Mesothelial cell of epicardium (in vitro differentiated cells): ENCODE results near the gene MYZAP. TPM values are rescaled to one million over a fixed set of nuclear protein-coding genes. Genes with fewer than 3 reads are reported as not detected.

Source experiments
- DNase-seq, 2 experiments: peaks; one replicate each; pipeline ENCODE4 v3.0.0; 2021; ENCODE audit warnings: low spot score in 2 of 2; ENCODE audit not compliant: unreplicated experiment in 2 of 2
- H3K27ac Mint-ChIP-seq: 2 replicates; pipeline ENCODE4 v1.8.0; 2021; ENCODE audit warnings: mixed read lengths
- H3K27me3 Mint-ChIP-seq: 2 replicates; pipeline ENCODE4 v1.8.0; 2021; ENCODE audit warnings: low read depth, mixed read lengths
- H3K36me3 Mint-ChIP-seq: 2 replicates; pipeline ENCODE4 v1.8.0; 2021; ENCODE audit warnings: mixed read lengths
- H3K4me1 Mint-ChIP-seq: 2 replicates; pipeline ENCODE4 v1.8.0; 2021; ENCODE audit warnings: mixed read lengths
- H3K4me3 Mint-ChIP-seq: 2 replicates; pipeline ENCODE4 v1.8.0; 2021; ENCODE audit warnings: mild to moderate bottlenecking, moderate library complexity, mixed read lengths
- H3K9me3 Mint-ChIP-seq: 2 replicates; pipeline ENCODE4 v1.8.0; 2021; ENCODE audit warnings: mixed read lengths
- total RNA-seq: library from RNA; stranded (reverse); gene quantifications from 3 replicates; pipeline ENCODE4 v1.2.1, GENCODE V29; 2021
- TF ChIP-seq, protein P1 (sequence below): fragments of 200-600 bp; sonication (generic); IDR thresholded peaks from one replicate; pipeline ENCODE4 v1.5.0; 2021; ENCODE audit warnings: antibody characterized with exemption; ENCODE audit not compliant: unreplicated experiment

The MYZAP gene
- total RNA-seq, 1 donor from 2014 or later: 3.3 TPM

DNA sequence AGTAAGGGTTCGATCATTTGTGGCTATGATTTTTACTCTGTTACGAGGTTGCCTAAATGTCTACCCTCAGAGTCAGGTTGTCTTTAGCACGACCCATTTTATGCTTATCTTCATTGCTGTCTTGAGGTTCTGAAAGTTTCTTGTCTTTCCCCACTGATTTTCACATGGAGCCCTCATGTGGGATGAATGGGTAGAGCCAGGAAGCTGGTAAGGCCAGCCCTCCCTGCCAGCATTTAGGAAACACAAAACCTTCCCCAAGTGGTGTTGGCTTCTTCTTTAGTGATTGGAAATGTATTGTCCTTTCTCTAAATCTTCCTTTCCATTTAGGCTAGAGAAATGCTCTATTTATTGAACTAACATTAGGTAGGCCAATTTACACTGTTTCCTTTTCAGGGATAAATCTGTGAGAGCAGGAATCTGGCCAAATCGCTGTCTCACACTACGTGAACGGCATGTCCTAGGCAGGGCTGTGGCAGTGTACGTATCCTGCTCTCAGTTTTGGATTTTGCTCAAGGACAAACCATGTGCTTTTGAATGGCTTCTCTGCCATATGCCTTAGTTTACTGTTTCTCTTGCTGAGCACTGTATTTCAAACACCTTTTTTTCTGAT is 43.7 kb downstream of the MYZAP start:
- H3K4me1 Mint-ChIP-seq: no peaks in the 10 kb centered on the region
- TF ChIP-seq, protein P1, sequence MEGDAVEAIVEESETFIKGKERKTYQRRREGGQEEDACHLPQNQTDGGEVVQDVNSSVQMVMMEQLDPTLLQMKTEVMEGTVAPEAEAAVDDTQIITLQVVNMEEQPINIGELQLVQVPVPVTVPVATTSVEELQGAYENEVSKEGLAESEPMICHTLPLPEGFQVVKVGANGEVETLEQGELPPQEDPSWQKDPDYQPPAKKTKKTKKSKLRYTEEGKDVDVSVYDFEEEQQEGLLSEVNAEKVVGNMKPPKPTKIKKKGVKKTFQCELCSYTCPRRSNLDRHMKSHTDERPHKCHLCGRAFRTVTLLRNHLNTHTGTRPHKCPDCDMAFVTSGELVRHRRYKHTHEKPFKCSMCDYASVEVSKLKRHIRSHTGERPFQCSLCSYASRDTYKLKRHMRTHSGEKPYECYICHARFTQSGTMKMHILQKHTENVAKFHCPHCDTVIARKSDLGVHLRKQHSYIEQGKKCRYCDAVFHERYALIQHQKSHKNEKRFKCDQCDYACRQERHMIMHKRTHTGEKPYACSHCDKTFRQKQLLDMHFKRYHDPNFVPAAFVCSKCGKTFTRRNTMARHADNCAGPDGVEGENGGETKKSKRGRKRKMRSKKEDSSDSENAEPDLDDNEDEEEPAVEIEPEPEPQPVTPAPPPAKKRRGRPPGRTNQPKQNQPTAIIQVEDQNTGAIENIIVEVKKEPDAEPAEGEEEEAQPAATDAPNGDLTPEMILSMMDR: no peak
- DNase-seq: no peak
- H3K27me3 Mint-ChIP-seq: no peaks in the 10 kb centered on the region
- H3K36me3 Mint-ChIP-seq: peaks cover 2% of the 10 kb centered on the region
- no peak overlapping the region for H3K4me3 Mint-ChIP-seq
- H3K27ac Mint-ChIP-seq: no peak overlapping the region
- H3K9me3 Mint-ChIP-seq: no peaks in the 10 kb centered on the region

DNA sequence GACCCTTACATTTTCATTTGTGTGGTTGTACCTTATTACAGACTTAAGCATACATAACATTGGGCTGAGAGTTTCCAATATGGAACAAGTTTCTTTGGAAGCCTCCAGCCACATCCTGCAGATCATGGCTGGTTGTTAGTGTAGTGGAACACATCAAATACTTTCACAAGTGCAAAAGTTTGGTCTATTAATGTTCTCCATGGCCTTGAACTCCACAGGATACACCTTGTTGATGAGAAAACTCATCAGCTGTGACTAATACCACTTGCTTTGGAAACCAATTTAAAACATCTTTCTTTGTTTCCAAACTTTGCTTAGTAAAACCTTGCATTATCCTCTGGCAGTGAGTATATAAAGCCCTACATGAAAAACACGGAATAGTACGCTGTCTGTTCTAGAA is 46.1 kb downstream of the MYZAP start:
- Mint-ChIP-seq H3K36me3 (peaks cover 2% of the 10 kb centered on the region), H3K9me3 (no peaks in the 10 kb centered on the region), H3K4me1 (peaks cover 4% of the 10 kb centered on the region), H3K27me3 (no peaks in the 10 kb centered on the region), H3K4me3 (no peak overlapping the region), H3K27ac (no peak overlapping the region)
- TF ChIP-seq, protein P1: no peak
- no peak for DNase-seq

DNA sequence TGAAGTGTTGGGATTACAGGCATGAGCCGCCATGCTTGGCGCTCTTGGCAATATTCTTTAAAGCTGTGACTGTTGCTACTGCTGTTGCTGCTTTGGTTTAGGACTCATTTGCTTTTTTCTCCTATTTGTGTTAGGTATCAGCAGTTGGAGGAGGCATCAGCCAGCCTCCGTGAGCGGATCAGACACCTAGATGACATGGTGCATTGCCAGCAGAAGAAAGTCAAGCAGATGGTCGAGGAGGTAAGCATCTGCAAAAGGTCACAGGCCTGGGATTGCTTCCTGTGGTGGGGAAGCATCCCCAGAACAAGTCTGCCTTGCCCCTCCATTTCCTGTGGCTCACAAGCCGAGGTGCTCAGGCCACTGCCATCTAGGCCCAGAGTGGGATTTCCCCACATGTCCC is 47.6 kb downstream of the MYZAP start:
- Mint-ChIP-seq H3K27me3 (no peaks in the 10 kb centered on the region), H3K36me3 (peaks cover 2% of the 10 kb centered on the region), H3K4me1 (peaks cover 4% of the 10 kb centered on the region), H3K27ac (no peak overlapping the region), H3K4me3 (no peak overlapping the region), H3K9me3 (no peaks in the 10 kb centered on the region)
- no peak for DNase-seq
- TF ChIP-seq, protein P1: no peak

DNA sequence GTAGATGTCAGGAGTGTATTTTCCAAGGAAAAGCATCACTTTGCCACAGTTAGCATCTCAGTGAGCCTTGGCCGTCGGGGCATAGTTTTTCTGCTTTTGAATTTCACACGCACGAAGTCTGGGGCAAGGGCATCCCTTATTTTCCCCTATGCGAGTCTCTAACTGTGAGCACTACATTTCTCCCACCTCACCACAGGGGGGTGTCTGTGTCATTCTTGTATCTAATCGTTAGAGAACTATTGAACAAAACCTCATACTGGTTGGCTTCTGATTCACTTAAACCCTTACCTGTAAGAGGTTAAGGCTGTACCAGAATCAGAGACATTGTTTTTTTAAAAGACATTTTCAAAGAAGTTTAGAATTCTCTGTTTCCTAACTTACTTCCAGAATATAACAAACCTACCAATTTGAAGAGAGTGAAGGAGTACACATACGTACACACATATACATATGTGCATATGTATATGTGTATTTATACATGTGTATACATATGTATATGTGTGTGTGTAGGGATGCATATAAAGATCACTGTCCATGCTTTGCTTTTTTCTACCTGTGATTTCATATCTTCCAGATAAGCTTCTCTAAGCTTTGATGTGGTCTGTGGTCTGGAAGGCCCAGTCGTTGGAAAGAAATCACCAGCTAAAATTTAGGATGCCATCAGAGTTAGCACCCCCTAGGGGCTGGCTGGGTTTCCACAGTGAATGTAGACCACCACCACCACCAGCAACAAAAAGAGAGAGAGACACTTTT is 49.4 kb downstream of the MYZAP start:
- Mint-ChIP-seq H3K4me1 (peaks cover 4% of the 10 kb centered on the region), H3K36me3 (peaks cover 2% of the 10 kb centered on the region), H3K9me3 (no peaks in the 10 kb centered on the region), H3K4me3 (no peak overlapping the region), H3K27me3 (no peaks in the 10 kb centered on the region), H3K27ac (no peak overlapping the region)
- DNase-seq: no peak
- TF ChIP-seq, protein P1: peak; percentile 43

DNA sequence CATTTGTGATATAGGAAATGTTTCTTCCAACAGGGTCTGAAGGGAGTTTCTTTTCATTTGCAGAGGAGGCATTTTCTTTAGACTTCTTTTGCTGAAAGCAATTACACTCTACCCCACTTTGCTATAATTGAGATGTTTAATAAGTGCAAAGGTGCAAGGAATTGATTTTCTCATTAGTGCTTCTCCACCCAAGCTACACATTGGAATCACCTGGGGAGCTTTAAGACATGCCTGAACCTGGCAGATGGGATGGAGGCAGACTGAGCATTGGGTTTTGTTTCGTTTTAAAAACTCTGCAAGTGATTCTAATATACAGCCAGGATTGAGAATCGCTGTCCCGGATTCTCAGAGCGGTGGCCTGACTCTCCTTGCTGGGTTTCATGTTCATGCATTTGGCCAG is 52.1 kb downstream of the MYZAP start:
- no peak overlapping the region for H3K4me3 Mint-ChIP-seq
- no peak overlapping the region for H3K27ac Mint-ChIP-seq
- no peak for DNase-seq
- H3K4me1 Mint-ChIP-seq: peaks cover 17% of the 10 kb centered on the region
- TF ChIP-seq, protein P1: no peak
- H3K36me3 Mint-ChIP-seq: peaks cover 2% of the 10 kb centered on the region
- H3K9me3 Mint-ChIP-seq: no peaks in the 10 kb centered on the region
- H3K27me3 Mint-ChIP-seq: no peaks in the 10 kb centered on the region
